Activated CD4-positive, CD25-positive, alpha-beta regulatory T cell (primary cell): ENCODE data around the gene PLCL1.
"Not testable (repeated sequence)": the region's sequence is repeated elsewhere in the genome, so short reads cannot be mapped to it uniquely, and the experiment has no call there.

Experiments
- DNase-seq, 4 experiments: peaks; one replicate each; lab custom pipeline; 2025; lab: John Stamatoyannopoulos, UW

PLCL1 gene

GRCh38 chr2:197810016-197810415 lies 5.6 kb downstream of the PLCL1 start:
- DNase-seq: no peak

DNA sequence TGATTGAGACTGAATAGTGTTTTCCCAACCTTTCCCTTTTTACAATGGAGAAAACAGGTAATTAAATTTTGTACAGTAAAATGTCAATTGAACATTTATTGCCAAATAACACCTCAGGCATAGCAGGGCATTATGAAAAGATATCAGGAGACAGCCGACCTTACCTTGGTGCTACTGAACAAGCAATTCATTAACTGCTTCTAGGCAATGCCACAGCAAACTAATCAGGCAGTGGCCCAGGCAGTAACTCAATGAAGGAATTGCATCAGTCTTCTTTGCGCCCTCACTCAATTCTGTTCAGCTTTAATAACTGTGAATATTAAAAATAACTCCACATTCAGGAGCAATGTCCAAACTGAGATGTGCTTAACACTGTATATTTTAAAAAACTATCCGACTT lies 6.1 kb downstream of the PLCL1 start:
- DNase-seq: no peak

DNA sequence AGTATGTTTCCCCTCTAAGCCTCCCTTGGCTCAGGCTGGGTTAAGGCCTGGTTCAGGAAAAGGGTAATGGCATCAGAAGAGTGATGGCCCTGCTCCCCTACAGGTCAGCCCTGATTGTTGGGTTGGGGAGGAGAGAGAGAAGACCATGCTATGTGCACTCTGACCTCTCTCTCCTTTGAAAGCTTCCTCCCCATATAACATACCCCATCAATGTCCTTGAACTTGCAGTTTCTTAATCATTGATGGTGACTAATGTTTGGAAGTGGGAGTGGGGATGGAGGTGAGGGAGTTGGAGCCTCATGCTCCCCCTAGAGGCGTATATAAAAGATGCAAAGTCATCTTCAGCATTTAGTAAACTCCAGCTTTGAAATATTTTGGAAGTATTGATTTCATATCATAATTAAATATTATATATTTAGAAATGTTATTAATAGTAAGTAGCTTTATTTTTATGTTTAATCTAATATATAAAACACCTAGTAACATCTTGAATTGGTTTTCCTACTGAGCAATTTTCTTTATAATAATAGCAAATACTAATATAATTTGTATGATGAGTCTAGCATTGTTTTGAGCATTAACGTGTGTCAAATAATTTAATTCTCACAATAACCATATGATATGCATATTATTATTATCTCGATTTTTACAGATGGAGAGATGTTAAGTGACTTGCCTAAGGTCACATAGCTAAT lies 8.8 kb downstream of the PLCL1 start:
- DNase-seq: no peak

DNA sequence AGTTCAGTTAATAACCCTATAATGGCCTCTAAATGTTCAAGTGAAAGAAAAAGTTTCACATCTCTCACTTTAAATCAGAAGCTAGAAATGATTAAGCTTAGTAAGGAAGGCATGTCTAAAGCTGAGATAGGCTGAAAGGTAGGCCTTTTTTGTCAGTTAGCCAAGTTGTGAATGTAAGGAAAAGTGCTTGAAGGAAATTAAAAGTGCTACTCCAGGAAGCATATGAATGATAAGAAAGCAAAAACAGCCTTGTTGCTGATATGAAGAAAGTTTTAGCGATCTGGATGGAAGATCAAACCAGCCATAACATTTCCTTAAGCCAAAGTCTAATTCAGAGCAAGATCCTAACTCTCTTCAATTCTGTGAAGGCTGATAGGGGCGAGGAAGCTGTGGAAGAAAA lies 10.1 kb downstream of the PLCL1 start:
- no peak for DNase-seq

DNA sequence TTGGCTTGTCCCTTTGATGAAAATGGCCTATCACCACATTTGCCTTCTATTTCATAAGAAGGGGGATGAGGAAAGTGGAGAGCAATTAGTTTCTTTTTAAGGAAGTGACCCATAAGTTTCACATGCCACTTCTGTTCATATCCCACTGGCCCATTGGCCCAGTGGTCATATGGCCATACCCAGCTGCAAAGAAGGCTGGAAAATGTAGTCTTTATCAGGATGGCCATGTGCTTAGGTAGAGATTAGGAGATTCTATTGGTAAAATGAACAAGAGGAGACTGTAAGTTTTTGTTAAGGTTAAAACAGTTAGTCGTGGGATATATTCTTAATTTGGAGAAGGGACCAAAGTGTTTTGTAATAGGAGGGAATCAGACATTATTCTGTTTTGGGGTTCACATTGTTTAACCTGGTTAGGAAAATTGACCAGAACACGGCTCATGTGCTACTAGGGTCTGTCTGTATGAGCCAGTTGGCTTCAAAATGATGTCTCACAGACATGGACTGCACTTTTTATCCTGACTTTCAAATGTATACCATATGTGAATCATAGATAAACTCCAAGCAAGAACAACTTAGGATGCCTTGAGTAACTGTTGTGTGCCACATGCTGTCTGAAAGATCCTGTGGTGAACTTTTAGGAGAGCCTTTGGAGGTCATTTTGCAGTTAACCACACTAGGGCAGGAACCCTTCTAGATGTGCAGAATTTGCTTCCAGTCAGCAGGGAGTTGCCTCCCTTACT lies 17.3 kb downstream of the PLCL1 start:
- DNase-seq: no peak

GRCh38 chr2:197822333-197822732 lies 17.9 kb downstream of the PLCL1 start:
- DNase-seq: no peak

- DNase-seq: no peak
Measured at GRCh38 chr2:197827618-197828017, 23.2 kb downstream of the PLCL1 start.

- no peak for DNase-seq
Measured at GRCh38 chr2:197828464-197829135, 24.2 kb downstream of the PLCL1 start.

- DNase-seq: not testable (repeated sequence)
Measured at GRCh38 chr2:197834771-197835170, 30.4 kb downstream of the PLCL1 start.

- no peak for DNase-seq
Measured at GRCh38 chr2:197835293-197835692, 30.9 kb downstream of the PLCL1 start.

- DNase-seq: no peak
Measured at GRCh38 chr2:197838036-197838435, 33.6 kb downstream of the PLCL1 start.

GRCh38 chr2:197838579-197838978 lies 34.2 kb downstream of the PLCL1 start:
- DNase-seq: no peak

DNA sequence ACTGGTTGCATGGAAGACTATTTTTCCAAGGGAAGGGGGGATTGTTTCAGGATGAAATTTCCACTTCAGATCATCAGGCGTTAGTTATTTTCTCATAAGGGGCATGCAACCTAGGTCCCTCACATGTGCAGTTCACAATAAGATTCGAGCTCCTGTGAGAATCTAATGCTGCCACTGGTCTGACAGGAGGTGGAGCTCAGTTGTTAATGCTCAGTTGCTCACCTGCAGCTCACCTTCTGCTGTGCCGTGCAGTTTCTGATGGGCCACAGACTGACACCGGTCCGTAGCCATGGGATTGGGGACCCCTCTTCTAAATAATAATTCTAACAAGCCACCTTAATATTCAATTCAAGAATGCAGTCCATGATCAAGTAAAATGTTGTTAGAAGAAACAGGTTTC lies 34.9 kb downstream of the PLCL1 start:
- DNase-seq: no peak

GRCh38 chr2:197839856-197840255 lies 35.5 kb downstream of the PLCL1 start:
- DNase-seq: no peak

GRCh38 chr2:197846128-197846527 lies 41.7 kb downstream of the PLCL1 start:
- no peak for DNase-seq

- no peak for DNase-seq
Measured at GRCh38 chr2:197846777-197847176, 42.4 kb downstream of the PLCL1 start.

- no peak for DNase-seq
Measured at GRCh38 chr2:197847651-197848401, 43.4 kb downstream of the PLCL1 start.

- DNase-seq: no peak
Measured at GRCh38 chr2:197848602-197849001, 44.2 kb downstream of the PLCL1 start.

DNA sequence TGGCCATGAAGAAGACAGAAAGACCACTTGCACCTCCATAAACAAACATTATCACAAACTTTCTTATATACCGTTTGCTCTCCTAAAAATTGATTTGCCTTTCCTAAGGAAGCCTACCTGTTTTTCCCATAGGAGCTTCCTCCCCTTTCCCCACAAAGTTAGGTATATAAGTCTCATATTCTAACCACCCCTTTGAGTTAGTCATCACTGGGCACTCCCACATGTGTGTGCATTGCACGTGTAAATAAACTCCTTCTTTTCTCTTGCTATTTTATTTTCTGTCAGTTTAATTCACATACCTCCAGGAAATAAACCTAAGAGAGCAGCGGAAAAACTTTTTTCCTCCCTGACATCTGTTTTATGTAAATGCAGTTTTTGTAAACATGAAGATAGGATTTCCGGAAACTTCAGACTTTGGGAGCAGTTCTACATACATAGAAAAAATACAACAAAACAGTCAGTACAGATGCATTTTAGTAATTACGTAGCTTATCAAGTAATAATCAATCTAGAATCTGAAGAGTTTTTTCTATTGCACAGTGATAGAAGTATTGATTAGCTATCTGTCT lies 46.6 kb downstream of the PLCL1 start:
- DNase-seq: no peak

DNA sequence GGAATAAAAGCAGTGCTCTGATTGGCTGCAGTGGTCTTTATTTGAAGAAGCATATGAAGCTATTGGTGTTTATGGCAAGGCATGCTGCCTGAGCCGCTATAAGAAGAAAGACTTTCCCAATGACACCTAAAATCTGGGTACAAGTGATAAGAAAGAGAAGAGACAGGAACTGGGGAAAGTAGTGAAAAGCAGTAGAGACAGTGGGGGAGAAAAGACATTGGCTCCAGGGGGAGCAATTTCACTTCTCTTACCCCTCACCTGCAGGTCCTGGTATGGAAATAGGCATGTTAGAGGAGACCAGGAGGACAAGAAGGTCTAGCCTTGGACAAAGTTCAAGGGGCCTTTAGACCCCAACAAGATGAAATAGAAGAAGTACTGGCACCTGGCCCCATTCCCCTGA lies 47.1 kb downstream of the PLCL1 start:
- DNase-seq: no peak

DNA sequence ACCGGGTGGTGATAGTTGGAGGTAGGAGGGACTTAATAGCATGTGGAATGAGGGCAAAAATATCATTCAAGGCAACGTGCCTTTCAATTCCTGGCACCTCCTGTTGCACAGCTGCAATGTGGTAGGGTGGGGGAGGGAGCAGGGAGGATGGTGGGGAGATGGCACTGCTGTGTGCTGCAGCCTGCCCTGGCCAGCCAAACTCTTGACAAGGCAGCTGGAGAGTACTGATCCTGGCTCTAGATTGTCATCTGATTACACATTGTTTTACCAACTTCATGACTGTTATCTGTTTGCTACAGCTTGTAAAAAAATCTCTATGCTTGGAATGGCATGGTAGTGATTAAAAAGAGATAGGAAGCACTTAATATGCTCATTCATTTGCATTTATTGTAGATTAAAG lies 47.7 kb downstream of the PLCL1 start:
- DNase-seq: no peak

- no peak for DNase-seq
Measured at GRCh38 chr2:197853549-197853948, 49.2 kb downstream of the PLCL1 start.
